AG09319 (cell line): ENCODE results near the gene EPN2.

Source experiments
- DNase-seq: peaks from one replicate; pipeline ENCODE4 v3.0.0-alpha.2; 2010; ENCODE audit warnings: low read depth; ENCODE audit errors: extremely low read depth
- TF ChIP-seq, protein P1 (sequence below): IDR thresholded peaks from 2 replicates; pipeline ENCODE4 v1.5.1; 2011; ENCODE audit warnings: low read depth, mild to moderate bottlenecking, inconsistent platforms, low read length, moderate library complexity

The EPN2 gene

GRCh38 chr17:19329136-19329535, 92.0 kb downstream of the EPN2 start:
- no peak for DNase-seq
- TF ChIP-seq, protein P1, sequence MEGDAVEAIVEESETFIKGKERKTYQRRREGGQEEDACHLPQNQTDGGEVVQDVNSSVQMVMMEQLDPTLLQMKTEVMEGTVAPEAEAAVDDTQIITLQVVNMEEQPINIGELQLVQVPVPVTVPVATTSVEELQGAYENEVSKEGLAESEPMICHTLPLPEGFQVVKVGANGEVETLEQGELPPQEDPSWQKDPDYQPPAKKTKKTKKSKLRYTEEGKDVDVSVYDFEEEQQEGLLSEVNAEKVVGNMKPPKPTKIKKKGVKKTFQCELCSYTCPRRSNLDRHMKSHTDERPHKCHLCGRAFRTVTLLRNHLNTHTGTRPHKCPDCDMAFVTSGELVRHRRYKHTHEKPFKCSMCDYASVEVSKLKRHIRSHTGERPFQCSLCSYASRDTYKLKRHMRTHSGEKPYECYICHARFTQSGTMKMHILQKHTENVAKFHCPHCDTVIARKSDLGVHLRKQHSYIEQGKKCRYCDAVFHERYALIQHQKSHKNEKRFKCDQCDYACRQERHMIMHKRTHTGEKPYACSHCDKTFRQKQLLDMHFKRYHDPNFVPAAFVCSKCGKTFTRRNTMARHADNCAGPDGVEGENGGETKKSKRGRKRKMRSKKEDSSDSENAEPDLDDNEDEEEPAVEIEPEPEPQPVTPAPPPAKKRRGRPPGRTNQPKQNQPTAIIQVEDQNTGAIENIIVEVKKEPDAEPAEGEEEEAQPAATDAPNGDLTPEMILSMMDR: no peak

GRCh38 chr17:19329839-19330238, 92.7 kb downstream of the EPN2 start:
- DNase-seq: no peak
- TF ChIP-seq, protein P1: no peak

DNA sequence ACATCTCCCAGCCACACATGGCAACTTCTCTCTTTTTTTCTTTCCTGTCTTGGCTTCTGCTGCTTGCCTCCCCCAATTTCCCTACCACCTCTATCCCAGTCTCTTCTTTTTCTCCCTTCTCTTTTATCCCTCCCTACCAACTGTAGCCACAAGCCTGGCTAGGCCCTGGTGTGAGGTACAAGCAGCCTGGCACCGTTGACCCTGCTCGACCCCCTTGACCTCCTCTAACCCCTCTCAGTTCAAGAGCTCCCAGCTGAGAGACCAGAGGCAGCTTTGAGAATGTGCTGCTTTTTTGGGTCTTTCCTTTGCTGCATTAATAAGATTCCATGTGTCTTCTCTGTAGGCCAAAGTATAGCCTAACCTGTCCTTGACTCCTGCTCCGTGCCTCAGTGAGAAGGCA, 93.1 kb downstream of the EPN2 start:
- no peak for DNase-seq
- TF ChIP-seq, protein P1: no peak

DNA sequence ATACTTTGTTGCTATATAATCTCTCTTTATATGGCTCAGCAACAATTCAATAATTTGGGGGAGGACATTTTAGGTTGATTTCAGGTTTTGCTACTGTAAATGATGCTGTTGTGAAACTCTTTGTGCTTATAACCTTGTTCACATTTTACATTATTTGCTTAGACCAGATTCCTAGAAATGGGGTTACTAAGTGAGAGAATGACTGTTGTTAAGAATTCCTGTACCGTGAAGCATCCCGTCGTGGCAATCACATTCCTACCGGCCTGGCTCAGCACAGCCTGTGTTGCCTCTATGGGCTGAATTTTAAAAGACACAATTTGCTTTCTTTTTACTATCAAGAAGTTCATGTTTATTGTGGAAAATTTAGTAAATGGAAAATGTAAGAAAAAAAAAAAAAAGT, 94.0 kb downstream of the EPN2 start:
- TF ChIP-seq, protein P1: no peak; the same call in 1 of the 2 replicates
- DNase-seq: no peak

DNA sequence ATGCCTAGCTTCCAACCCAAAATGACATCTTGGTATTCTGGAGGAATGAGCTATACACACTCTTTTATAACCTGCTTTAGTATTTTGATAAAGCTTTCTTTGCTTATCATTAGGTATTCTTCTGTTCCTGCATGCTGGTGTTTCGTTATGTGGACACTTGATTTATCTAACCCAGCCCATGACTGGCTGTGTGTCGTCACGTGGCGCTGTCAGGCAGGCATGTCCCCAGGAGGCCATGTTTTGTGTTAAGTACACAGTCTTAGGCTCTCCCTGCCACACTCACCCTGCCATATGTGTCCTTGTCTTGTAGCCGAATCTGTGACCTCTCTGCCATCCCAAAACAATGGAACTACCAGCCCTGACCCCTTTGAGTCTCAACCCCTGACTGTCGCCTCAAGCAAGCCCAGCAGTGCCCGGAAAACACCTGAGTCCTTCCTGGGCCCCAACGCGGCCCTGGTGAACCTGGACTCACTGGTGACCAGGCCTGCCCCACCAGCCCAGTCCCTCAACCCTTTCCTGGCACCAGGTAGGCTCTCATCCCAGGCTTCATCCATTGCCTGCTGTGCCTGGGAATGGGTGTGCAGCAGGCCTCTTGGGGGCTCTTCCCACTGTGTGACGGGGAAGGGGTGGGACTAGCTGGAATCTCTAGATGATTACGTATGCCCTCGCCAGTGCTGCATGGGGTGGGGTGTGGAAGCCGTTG, 94.5 kb downstream of the EPN2 start:
- DNase-seq: no peak
- TF ChIP-seq, protein P1: no peak

DNA sequence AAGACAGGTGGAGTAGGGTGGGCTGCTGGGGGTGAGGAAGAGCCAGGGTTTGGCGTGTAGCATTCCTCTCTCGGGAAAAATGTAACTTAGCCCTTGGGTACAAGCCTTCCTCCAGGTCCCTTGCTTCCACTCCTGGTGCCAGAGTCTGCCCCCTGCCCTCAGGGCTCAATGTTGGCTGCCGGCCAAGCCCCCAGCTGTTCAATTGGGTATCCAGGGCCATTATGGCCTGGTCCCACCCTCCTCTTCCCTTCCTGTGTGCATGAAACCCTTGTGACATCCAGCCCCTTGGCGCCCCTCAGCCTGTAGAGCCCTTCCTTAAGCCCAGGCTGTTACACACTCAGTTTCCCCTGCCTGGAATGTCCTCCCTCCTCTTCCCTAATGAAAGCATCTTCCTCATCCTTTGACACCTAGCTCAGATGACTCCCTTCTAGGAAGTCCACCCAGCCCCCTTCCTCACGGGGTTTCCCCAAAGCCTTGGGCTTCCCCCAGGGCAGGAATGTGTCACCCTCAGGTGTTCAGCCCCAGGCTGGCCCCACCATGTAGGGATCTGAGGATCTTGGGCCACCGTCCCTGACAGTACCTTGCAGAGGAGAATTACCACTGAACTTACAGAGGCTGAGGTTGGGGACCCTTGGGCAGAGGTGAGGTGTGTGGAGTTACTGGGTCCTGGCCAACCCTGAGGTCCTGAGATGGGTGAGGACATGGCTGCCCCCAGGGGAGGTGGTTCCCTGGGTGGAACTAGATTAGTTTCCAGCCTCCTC, 95.4 kb downstream of the EPN2 start:
- DNase-seq: no peak

GRCh38 chr17:19333132-19333440, 95.9 kb downstream of the EPN2 start:
- TF ChIP-seq, protein P1: no peak
- DNase-seq: no peak

More for the DNA sequence above, 95.4 kb downstream of the EPN2 start:
- TF ChIP-seq, protein P1: no peak
